Measurements from ENCODE around the gene TIMP1. TPM values are rescaled to one million over a fixed set of nuclear protein-coding genes. Genes with fewer than 3 reads are reported as not detected.

TIMP1 gene
- total RNA-seq, 1 donor from 2014 or later: 405 TPM

- Mint-ChIP-seq H3K9me3 (ENCODE audit: unreplicated experiment) (no peaks in the 10 kb centered on the region), H3K4me1 (ENCODE audit: unreplicated experiment) (peaks cover 14% of the 10 kb centered on the region), H3K27ac (ENCODE audit: unreplicated experiment) (peak overlapping the region; percentile 95), H3K27me3 (ENCODE audit: unreplicated experiment) (no peaks in the 10 kb centered on the region), H3K4me3 (ENCODE audit: unreplicated experiment) (peak overlapping the region; percentile 85), H3K36me3 (ENCODE audit: unreplicated experiment) (peaks cover 7% of the 10 kb centered on the region)
- TF ChIP-seq CTCF (IDR thresholded peaks at IDR 0.05): no peak
- no peak for DNase-seq (ENCODE audit: extremely low spot score, unreplicated experiment)
These were observed 20.5 kb upstream of the TIMP1 start for GRCh38 chrX:47561659-47562151.

DNA sequence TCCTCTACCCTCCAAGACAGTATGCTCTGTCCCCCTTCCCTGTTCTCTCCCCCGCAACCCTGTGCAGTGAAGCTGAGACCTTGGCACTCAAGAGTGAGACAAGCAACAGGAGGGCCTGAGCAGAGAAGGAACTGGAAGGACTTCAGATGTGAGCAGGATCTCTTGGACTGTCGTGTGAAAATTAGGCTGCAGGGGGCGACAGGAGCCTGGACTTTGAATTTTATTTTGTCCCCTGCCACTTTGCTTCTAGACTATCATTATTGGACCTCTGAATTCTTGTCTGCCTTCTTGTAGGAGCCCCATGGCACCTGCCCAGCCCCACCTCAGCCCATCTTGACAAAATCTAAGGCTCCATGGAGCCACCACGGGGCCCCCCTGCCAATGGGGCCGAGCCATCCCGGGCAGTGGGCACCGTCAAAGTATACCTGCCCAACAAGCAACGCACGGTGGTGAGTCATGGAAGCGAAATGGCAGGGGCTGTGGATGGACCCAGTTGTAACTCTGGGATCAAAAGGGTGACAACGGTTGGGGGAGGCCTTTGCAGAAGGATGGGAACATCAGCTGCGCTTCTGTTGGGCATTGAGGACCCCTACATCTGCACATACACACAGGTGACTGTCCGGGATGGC lies 19.5 kb upstream of the TIMP1 start:
- no peaks in the 10 kb centered on the region for H3K9me3 Mint-ChIP-seq (ENCODE audit: unreplicated experiment)
- DNase-seq (ENCODE audit: extremely low spot score, unreplicated experiment): no peak

GRCh38 chrX:47563801-47564315 lies 18.4 kb upstream of the TIMP1 start:
- Mint-ChIP-seq H3K27me3 (ENCODE audit: unreplicated experiment) (no peaks in the 10 kb centered on the region), H3K27ac (ENCODE audit: unreplicated experiment) (no peak overlapping the region), H3K9me3 (ENCODE audit: unreplicated experiment) (no peaks in the 10 kb centered on the region), H3K36me3 (ENCODE audit: unreplicated experiment) (peaks cover 9% of the 10 kb centered on the region), H3K4me3 (ENCODE audit: unreplicated experiment) (no peak overlapping the region), H3K4me1 (ENCODE audit: unreplicated experiment) (peaks cover 13% of the 10 kb centered on the region)
- DNase-seq (ENCODE audit: extremely low spot score, unreplicated experiment): no peak
- TF ChIP-seq CTCF (IDR thresholded peaks at IDR 0.05): no peak

More for the DNA sequence above, 19.5 kb upstream of the TIMP1 start:
- peak; percentile 47 for TF ChIP-seq CTCF (IDR thresholded peaks at IDR 0.05)
- Mint-ChIP-seq H3K4me3 (ENCODE audit: unreplicated experiment) (peak overlapping the region; percentile 61), H3K27ac (ENCODE audit: unreplicated experiment) (peak overlapping the region; percentile 44), H3K36me3 (ENCODE audit: unreplicated experiment) (peaks cover 9% of the 10 kb centered on the region), H3K4me1 (ENCODE audit: unreplicated experiment) (peaks cover 13% of the 10 kb centered on the region), H3K27me3 (ENCODE audit: unreplicated experiment) (no peaks in the 10 kb centered on the region)

DNA sequence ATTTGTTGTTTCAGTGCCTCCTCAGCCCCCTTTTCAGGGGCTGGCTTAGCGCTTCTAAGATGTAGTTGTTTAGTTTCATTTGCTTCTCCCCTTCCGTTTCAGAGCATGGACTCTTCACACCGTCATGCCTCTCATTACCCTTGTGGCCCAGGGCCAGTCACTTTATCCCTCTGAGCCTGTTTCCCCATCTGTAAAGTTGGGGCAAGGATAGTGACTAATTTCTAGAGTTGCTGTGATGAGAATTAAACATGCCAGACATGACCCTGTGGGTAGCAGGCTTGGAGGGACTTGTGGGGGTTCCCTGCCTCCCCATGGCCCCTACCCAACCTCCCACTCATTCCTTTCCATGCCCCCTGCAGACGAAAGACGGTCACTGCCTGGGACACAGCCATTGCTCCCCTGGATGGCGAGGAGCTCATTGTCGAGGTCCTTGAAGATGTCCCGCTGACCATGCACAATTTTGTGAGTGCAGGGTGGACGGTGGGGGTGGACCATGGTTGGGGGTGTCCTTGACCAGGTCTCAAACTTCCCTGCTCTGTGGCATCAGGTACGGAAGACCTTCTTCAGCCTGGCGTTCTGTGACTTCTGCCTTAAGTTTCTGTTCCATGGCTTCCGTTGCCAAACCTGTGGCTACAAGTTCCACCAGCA lies 17.7 kb upstream of the TIMP1 start:
- no peaks in the 10 kb centered on the region for H3K9me3 Mint-ChIP-seq (ENCODE audit: unreplicated experiment)

More for the DNA sequence above, 17.7 kb upstream of the TIMP1 start:
- H3K27ac Mint-ChIP-seq (ENCODE audit: unreplicated experiment): no peak overlapping the region
- no peak for TF ChIP-seq CTCF (IDR thresholded peaks at IDR 0.05)
- H3K36me3 Mint-ChIP-seq (ENCODE audit: unreplicated experiment): peaks cover 15% of the 10 kb centered on the region
- H3K4me1 Mint-ChIP-seq (ENCODE audit: unreplicated experiment): peaks cover 13% of the 10 kb centered on the region
- DNase-seq (ENCODE audit: extremely low spot score, unreplicated experiment): no peak
- no peaks in the 10 kb centered on the region for H3K27me3 Mint-ChIP-seq (ENCODE audit: unreplicated experiment)
- H3K4me3 Mint-ChIP-seq (ENCODE audit: unreplicated experiment): no peak overlapping the region

All from osteocyte (in vitro differentiated cells).